GM19351 (cell line): Measurements from ENCODE around the gene EXD2.
"Not testable (repeated sequence)": the region's sequence is repeated elsewhere in the genome, so short reads cannot be mapped to it uniquely, and the experiment has no call there.

Source experiments
- ATAC-seq: cut with Tn5 transposase; IDR thresholded peaks from one replicate; pipeline ENCODE4 v1.9.1; 2021; ENCODE audit warnings: mild to moderate bottlenecking, moderate library complexity; ENCODE audit not compliant: unreplicated experiment

EXD2 gene

DNA sequence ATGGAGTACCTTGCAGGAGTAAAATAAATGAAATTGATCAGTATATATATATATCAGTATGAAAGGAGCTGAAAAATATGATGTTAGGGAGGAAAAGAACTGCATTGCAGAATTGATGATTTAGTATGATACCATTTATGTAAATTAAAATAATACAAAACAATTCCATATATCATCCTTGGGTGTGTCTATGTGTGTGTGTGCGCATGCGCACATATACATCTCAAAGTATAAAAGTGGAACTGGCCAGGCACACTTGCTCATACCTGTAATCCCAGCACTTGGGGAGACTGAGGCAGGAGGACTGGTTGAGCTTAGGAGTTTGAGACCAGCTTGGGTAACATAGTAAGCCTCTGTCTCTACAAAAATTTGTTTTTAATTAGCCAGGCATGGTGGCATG, 84.0 kb downstream of the EXD2 start:
- ATAC-seq = no peak

GRCh38 chr14:69277356-69277755, 86.1 kb downstream of the EXD2 start:
- not testable (repeated sequence) for ATAC-seq

- no peak for ATAC-seq
Measured at GRCh38 chr14:69280746-69281291, 89.5 kb downstream of the EXD2 start.

- ATAC-seq = no peak
Measured at GRCh38 chr14:69281450-69282169, 90.3 kb downstream of the EXD2 start.

DNA sequence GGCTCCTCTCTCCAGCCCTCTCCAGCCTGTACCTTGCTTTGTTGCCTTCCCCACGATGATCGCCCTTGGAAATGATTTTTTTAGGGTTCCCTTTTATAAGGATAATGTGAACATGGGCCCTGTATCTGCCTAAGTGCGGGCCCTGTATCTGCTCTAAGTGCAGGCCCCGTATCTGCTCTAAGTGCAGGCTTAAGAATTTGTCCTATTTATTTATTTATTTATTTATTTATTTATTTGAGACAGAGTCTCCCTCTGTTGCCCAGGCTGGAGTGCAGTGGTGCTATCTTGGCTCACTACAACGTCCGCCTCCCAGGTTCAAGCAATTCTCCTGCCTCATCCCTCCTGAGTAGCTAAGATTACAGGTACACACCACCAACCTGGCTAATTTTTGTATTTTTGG, 91.2 kb downstream of the EXD2 start:
- no peak for ATAC-seq

DNA sequence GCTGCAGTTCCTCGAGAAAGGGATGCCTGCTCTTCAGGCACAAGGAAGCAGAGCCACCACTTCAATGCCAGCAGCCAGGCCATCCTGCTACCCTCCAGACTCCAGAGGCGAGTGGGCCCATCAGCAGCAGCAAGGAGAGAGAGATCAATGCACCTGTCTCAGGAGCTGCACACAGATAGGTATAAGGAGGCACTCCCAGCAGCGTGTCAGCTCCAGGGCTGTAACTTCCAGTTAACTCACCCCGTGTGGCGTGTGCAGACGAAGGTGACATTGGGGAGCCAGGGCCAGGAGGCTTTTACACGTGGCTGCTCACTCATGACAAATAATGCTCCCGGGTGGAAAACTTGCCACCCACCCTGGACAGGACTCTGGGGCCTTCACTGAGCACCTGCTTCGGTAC, 92.9 kb downstream of the EXD2 start:
- no peak for ATAC-seq

DNA sequence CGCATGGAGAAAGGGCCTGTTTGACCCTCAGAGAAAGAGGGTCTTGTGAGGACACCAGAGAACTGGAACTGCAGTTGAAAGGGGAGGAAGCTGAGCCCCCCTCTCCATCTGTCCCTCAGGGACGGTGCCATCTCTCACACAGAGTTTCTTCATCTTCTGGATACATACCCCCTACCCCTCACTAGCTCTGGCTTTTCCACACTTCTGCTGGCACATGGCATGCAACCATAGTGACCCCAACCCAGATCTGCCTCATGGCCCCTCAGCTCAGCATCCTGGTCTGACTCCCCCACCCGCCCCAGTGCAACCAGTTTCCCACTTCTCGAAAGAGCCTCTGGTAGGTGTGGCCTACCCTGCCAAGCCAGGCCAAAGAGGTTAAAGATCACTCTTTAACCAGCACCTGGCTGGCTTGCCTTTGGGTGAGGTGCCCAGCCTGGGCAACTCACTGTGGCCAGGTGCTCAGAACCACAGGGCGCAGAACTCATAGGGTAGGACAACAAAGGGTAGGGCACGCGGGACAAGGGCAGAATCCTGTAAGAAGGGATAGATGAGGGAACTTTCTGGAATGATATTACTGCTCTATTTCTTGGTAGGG, 94.5 kb downstream of the EXD2 start:
- no peak for ATAC-seq

DNA sequence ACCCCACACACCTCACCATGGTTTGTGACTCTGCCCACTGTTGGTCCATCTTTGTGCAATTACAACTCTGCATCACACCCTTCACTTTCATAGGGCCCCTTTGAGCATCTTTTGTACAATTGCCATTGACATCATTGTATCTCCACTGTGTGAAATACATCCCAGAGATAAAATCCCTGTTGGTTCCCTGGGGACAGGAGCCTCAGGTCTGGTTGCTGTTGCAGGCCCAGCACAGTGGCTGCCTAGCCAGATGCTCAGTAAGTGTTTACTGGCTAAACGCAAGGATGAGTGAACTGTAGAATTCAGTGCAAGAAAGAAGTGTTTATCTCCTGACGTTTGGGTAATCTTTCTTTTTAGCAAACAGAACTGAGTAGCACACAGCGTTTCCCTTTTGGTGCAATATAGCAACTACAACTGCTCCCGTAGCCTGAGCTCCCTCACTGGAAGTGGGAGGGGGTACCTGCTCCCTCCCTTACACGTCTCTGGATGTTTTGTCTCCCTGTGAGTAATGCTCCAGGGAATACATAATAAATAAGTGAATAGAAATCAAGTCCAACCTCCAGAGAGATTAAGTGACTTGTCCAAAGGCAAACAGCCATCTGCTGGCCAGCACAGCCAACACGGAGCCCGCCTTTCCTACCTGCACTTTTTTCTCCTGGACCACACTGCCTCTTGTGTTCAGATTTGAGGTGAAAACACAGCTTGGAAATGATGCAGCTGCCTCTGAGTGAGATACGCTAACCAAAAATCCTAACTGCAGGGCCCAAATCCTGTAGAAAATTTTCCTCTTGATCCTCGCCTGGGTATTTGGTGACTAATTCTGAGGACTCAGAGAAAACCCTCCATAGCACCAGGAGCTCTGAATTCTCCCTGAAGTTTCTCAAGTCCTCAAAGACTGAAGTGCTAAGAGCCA, 96.1 kb downstream of the EXD2 start:
- no peak for ATAC-seq

- no peak for ATAC-seq
Measured at GRCh38 chr14:69288011-69288771, 96.9 kb downstream of the EXD2 start.

DNA sequence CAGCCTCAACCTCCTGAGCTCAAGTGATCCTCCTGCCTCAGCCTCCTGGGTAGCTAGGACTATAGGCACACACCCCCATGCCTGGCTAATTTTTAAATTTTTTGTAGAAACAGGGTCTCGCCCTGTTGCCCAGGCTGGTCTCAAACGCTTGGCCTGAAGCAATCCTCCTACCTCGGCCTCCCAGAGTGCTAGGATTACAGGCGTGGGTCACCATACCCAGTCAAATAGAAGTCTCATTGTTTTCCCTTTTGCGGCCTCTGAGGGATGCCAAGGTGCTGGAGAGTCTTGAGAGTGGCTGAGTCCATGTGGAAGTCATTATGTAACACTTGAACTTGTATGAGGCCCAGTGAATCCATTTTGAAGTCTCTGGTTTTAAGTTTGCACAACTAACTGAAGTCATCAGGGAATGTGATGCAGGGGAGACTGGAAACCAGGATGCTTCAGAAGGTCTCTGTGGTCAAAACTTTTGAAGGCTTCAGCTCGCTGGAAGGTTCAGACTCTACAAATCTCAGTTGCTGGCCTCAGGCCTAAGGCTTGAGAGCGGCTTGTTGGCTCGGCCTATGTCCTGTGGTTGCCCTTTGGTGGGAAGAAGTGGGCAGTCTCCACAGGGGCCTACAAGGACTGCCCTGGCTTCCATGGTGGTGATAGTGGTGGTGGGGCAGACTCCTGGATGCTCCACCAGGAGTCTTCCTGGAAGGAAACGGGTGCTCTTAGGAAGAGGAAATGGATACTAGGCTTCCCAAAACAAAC, 97.8 kb downstream of the EXD2 start:
- no peak for ATAC-seq

DNA sequence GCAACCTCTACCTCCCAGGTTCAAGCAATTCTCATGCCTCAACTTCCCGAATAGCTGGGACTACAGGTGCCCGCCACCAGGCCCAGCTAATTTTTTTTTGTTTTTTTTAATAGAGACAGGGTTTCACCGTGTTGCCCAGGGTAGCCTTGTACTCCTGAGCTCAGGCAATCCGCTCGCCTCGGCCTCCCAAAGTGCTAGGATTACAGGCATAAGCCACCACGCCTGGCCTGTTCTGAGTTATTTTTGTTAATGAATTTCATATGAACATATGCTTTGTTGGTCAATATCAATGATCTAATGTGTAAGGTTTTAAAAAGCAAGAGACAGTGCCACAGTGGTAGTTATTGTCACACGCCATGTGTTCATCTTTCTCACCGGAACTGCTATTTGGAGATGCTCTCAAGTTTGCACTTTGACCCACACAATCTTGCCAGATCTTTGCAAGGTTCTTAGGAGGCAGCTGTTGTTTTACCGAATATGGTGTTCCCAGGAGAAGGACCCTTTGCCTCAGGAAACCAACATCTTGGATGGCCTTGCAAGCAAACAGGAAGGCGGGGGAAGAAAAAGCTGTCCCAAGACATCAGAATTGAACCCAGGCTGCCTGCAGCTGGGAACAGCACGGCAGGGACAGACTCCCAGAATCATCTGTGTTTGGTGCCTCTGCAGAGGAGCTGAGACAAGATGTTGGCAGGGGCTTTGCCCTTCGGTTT, 98.7 kb downstream of the EXD2 start:
- ATAC-seq = no peak

DNA sequence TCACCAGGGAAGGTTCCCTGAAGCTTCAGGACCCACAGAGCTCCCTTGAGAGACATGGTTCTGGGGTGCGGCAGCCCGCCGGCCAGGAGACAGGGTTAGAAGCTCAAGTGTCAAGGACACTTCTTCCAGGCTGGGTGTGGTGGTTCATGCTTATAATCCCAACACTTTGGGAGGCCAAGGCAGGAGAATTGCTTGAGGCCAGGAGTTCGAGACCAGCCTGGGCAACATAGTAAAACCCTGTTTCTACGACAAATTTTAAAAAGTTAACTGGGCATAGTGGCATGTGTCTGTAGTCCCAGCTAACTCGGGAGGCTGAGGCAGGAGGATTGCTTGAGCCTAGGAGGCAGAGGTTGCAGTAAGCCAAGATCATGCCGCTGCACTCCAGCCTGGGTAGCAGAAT, 99.6 kb downstream of the EXD2 start:
- not testable (repeated sequence) for ATAC-seq

DNA sequence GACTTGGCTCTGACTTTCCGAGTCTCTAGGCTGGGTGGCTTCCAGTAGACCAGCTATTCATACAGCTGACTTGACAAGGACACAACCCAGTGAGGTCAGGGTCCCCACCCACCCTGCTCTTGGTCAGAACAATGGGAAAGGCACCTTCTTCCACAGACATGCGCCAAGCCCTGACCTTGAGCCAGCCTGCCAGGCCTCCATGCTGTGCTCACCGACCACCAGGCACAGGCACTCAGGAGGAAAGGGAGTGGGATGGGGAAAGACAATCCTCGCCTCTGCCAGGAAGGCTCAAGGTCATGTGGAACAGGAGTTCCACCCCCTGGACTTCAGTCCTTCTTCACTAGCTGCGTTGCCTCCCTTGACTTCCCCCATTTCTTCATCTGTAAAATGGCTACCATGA, 100.1 kb downstream of the EXD2 start:
- ATAC-seq = no peak

DNA sequence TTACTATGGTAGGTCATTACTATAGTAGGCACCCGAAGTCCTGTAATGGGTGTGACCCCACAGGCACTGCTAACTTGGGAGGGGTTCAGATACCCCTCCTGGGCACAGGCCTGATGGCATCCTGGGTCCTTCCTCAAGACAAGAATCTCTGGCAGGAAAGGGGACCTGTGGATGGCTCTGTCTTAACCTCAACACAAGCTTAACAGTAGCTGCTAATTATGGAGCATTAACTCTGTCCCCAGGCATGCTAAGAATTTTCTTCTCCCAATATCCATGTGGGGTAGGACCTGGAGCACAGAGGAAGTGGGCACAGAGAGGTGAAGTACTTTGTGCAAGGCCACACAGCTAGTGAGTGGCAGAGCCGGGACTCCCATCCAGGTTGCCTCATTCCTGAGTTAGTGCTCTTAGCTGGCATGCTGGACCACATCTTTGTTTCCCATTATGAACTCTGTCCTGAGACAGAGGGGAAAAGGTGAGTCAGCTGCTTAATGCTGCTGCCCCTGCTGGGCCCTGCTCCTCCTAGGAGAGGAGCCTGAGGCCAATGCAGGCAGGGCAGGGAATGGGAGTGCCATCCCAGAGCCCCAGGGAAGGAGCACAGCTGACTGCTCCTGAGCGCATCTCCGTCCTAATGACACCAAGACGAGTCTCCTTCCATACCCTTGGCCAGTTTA, 100.7 kb downstream of the EXD2 start:
- ATAC-seq = no peak
